Neuronal stem cell (in vitro differentiated cells): ENCODE measurements around the gene SH2D3C.

Experiments
- DNase-seq: peaks from one replicate; pipeline ENCODE4 v3.0.0-alpha.2; 2013; ENCODE audit warnings: low spot score
- H2AFZ ChIP-seq: one replicate; pipeline ENCODE4 v1.6.1; 2013; ENCODE audit warnings: mild to moderate bottlenecking, low read length, inconsistent platforms
- H2AK5ac ChIP-seq: 2 replicates; pipeline ENCODE4 v1.6.1; 2013; ENCODE audit warnings: low read depth, mild to moderate bottlenecking, inconsistent platforms, low read length, moderate library complexity, mixed read lengths
- H2BK120ac ChIP-seq: 2 replicates; pipeline ENCODE4 v1.6.1; 2013; ENCODE audit warnings: low read depth, mild to moderate bottlenecking, inconsistent platforms, low read length, moderate library complexity, mixed read lengths
- H2BK12ac ChIP-seq: one replicate; pipeline ENCODE4 v1.6.1; 2013; ENCODE audit warnings: low read length, inconsistent platforms
- H2BK15ac ChIP-seq: 2 replicates; pipeline ENCODE4 v1.6.1; 2013; ENCODE audit warnings: mild to moderate bottlenecking, low read length, inconsistent platforms, mixed read lengths
- H2BK5ac ChIP-seq: one replicate; pipeline ENCODE4 v1.6.1; 2013; ENCODE audit warnings: inconsistent platforms, mild to moderate bottlenecking, low read length, moderate library complexity
- H3K14ac ChIP-seq: one replicate; pipeline ENCODE4 v1.6.1; 2013; ENCODE audit warnings: low read length, inconsistent platforms
- H3K18ac ChIP-seq: 2 replicates; pipeline ENCODE4 v1.6.1; 2013; ENCODE audit warnings: low read length, inconsistent platforms
- H3K23ac ChIP-seq: 2 replicates; pipeline ENCODE4 v1.6.1; 2013; ENCODE audit warnings: low read depth, mild to moderate bottlenecking, mixed read lengths, low read length, inconsistent platforms; ENCODE audit not compliant: poor library complexity
- H3K27ac ChIP-seq: replicated peaks from 3 replicates; pipeline ENCODE4 v1.5.1; 2013; ENCODE audit warnings: low read length, inconsistent platforms
- H3K27me3 ChIP-seq, 3 experiments: 2 replicates each; pipeline ENCODE4 v1.6.1; 2013; ENCODE audit warnings: low read length in 3 of 3, mild to moderate bottlenecking in 2 of 3, inconsistent platforms in 1 of 3, low read depth in 1 of 3, mixed read lengths in 1 of 3, moderate library complexity in 1 of 3; ENCODE audit not compliant: control insufficient read depth in 3 of 3, insufficient read depth in 3 of 3
- H3K36me3 ChIP-seq, 2 donors: replicated peaks in 1 of 2; 2 replicates each; pipeline ENCODE4 v1.6.1; 2013; ENCODE audit warnings: low read length in 2 of 2; ENCODE audit not compliant: control insufficient read depth in 2 of 2, insufficient read depth in 2 of 2
- H3K4ac ChIP-seq: 2 replicates; pipeline ENCODE4 v1.6.1; 2013; ENCODE audit warnings: inconsistent platforms, mild to moderate bottlenecking, low read length, moderate library complexity
- H3K4me1 ChIP-seq, 2 donors: 1 replicate in 1 of 2; 2 replicates in 1 of 2; pipeline ENCODE4 v1.6.1; 2013; ENCODE audit warnings: low read length in 2 of 2, low read depth in 1 of 2; ENCODE audit not compliant: control insufficient read depth in 2 of 2, insufficient read depth in 1 of 2
- H3K4me2 ChIP-seq: one replicate; pipeline ENCODE4 v1.6.1; 2013; ENCODE audit warnings: mild to moderate bottlenecking, low read length, inconsistent platforms; ENCODE audit not compliant: insufficient read depth, poor library complexity, severe bottlenecking
- H3K4me3 ChIP-seq, 2 donors: 2 replicates each; pipeline ENCODE4 v1.5.1; 2013; ENCODE audit warnings: low read length in 2 of 2, mild to moderate bottlenecking in 2 of 2, inconsistent platforms in 1 of 2, moderate library complexity in 1 of 2
- H3K79me1 ChIP-seq: one replicate; pipeline ENCODE4 v1.6.1; 2013; ENCODE audit warnings: low read depth, mild to moderate bottlenecking, inconsistent platforms, low read length, moderate library complexity
- H3K9ac ChIP-seq: one replicate; pipeline ENCODE4 v1.6.1; 2013; ENCODE audit warnings: mild to moderate bottlenecking, low read depth, low read length, inconsistent platforms; ENCODE audit not compliant: poor library complexity
- H3K9me3 ChIP-seq, 2 donors: replicated peaks in 1 of 2; 2 replicates each; pipeline versions ENCODE3 to v1.6.1; 2013; ENCODE audit warnings: low read length in 2 of 2, mild to moderate bottlenecking in 2 of 2, inconsistent platforms in 1 of 2, low read depth in 1 of 2, mixed read lengths in 1 of 2, moderate library complexity in 1 of 2; ENCODE audit not compliant: control insufficient read depth in 2 of 2, insufficient read depth in 1 of 2
- H4K8ac ChIP-seq: one replicate; pipeline ENCODE4 v1.6.1; 2013; ENCODE audit warnings: low read depth, mild to moderate bottlenecking, inconsistent platforms, low read length, moderate library complexity
- H4K91ac ChIP-seq: one replicate; pipeline ENCODE4 v1.6.1; 2013; ENCODE audit warnings: low read length, low read depth, mild to moderate bottlenecking, inconsistent platforms; ENCODE audit not compliant: poor library complexity
- WGBS, 2 donors: extraction: QIAGEN DNeasy Blood & Tissue Kit; methylation state at CpG; one replicate each; pipeline ENCODE4 v1.1.7; 2013; ENCODE audit warnings: missing lambda C conversion rate in 2 of 2, mixed read lengths in 1 of 2; ENCODE audit not compliant: insufficient read length in 2 of 2, insufficient replicate concordance in 1 of 2; ENCODE audit errors: extremely low coverage in 2 of 2; 5-methylcytosine and 5-hydroxymethylcytosine counted together

SH2D3C gene

DNA sequence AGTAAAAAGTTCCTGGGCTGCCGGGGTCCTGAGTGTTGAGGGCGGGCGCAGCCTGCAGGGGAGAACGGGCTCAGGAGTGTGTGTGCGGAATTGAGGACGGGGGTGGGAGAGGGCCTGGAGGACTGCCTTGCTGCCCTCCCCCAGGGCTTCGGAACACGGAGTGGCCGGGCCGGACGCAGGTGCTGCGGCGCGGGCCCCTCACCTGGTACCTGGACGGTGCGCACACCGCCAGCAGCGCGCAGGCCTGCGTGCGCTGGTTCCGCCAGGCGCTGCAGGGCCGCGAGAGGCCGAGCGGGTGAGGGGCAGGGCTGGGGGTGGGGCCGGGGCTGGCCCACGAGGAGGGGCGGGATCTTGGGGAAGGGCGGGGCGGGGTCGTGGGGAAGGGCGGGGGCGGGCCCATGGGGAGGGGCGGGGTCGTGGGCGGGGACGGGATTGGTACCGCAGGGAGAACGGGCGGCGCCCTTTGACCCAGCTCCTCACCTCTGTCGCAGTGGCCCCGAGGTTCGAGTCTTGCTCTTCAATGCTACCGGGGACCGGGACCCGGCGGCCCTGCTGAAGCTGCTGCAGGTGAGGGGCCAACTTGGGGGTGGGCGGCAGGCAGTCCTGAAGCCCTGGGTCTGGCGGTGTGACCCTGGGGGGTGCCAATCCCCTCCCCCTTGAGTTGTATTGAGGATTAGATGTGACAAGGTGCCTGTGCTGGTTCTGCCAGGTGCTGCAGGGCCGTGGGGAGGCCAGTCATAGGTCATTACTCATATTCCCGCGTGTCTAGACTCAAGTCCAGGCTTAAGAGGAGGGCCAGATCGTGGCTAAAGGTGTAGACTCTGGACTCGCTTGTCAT is 31.3 kb upstream of the SH2D3C start:
- Histone ChIP-seq H2AK5ac (no peak overlapping the region), H4K91ac (no peak overlapping the region), H2BK12ac (no peak overlapping the region), H3K27me3 (no peaks in the 10 kb centered on the region), H3K23ac (peak overlapping the region; percentile 34), H3K4me3 (peak overlapping the region in 1 of 2 donors; percentile 28), H4K8ac (peak overlapping the region; percentile 43), H3K36me3 (peaks cover 34 to 83% of the 10 kb centered on the region in 2 donors), H3K14ac (no peak overlapping the region), H3K9me3 (no peaks in the 10 kb centered on the region), H3K4ac (no peak overlapping the region), H3K27ac (no peak overlapping the region), H3K4me2 (peak overlapping the region; percentile 65), H2BK15ac (peak overlapping the region; percentile 52), H2BK5ac (peak overlapping the region; percentile 1), H3K9ac (peak overlapping the region; percentile 87), H3K4me1 (peaks cover 0 to 11% of the 10 kb centered on the region in 2 donors), H2AFZ (no peak overlapping the region), H3K79me1 (peaks cover 2% of the 10 kb centered on the region), H2BK120ac (no peak overlapping the region), H3K18ac (peak overlapping the region; percentile 70)
- no CpG with 5 or more reads among the region's 57 CpGs for WGBS, 2 donors
- peak; percentile 51 for DNase-seq

DNA sequence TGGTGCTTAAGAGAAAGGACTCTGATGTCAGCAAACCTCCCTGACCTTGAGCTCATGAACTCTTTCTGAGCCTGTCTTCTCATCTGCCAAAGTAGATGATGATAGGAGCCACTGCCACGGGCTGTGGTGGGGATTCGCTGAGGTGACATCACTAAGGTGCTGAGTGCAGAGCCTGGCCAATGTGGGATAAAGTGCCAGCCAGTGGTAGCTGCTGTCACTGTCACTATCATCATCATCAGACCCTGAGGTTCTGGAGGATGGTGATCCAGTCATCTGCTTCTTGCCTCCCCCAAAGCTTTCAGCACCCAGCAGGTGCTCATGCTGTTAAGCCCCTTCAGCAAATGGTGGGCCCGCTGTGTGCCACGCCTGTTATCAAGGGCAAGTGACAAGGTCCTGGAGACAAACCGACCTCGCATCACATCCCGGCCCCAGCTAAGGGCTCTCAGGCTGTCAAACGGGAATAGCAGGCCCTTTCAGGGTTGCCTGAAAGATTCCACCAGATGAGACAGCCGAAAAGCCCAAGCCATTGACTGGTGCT is 30.6 kb upstream of the SH2D3C start:
- no peaks in the 10 kb centered on the region for H3K27me3 ChIP-seq
- H3K23ac ChIP-seq, result peak overlapping the region; percentile 34
- no peak overlapping the region for H3K4me3 ChIP-seq
- no peak for DNase-seq
- no peaks in the 10 kb centered on the region for H3K9me3 ChIP-seq
- H2BK120ac ChIP-seq, result no peak overlapping the region
- no peak overlapping the region for H4K8ac ChIP-seq
- no peak overlapping the region for H3K27ac ChIP-seq
- H2BK5ac ChIP-seq, result no peak overlapping the region
- H2BK12ac ChIP-seq, result no peak overlapping the region
- WGBS, 2 donors, result no CpG with 5 or more reads among the region's 9 CpGs
- peaks cover under 1 to 10% of the 10 kb centered on the region in 2 donors for H3K4me1 ChIP-seq
- peak overlapping the region; percentile 87 for H3K9ac ChIP-seq
- H4K91ac ChIP-seq, result no peak overlapping the region
- H2AFZ ChIP-seq, result no peak overlapping the region
- H2AK5ac ChIP-seq, result no peak overlapping the region
- no peak overlapping the region for H3K4me2 ChIP-seq
- H3K79me1 ChIP-seq, result peaks cover 5% of the 10 kb centered on the region
- no peak overlapping the region for H3K14ac ChIP-seq
- peaks cover 33 to 87% of the 10 kb centered on the region in 2 donors for H3K36me3 ChIP-seq
- H2BK15ac ChIP-seq, result no peak overlapping the region
- H3K18ac ChIP-seq, result peak overlapping the region; percentile 48
- no peak overlapping the region for H3K4ac ChIP-seq

DNA sequence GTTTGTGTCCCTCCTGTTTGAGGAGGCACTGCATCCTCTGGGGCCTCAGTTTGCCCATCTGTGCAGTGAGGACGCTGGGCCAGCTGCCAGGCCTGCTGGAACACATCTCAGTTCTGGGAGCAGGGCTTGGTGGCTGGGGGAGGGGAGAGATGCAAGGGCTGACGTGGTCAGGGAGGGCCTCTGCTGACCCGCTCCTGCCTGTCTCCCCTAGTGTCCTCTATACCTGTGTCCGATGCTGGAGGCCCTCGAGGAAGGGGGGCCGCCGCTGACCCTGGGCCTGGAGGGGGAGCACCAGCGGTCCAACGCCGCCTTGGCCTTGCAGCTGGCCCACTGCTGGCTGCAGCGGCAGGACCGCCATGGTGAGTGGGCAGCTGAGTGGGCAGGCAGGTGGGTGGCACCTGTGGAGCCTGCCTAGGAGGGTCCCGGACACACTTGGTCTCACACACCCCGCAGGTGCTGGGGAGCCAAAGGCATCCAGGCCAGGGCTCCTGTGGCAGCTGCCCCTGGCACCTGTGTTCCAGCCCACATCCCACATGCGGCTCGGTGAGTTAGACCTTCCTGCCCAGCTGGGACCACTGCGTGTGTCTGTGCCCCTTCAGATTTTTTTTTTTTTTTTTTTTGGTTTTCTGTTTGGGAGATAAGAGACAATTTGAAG is 30.0 kb upstream of the SH2D3C start:
- Histone ChIP-seq H3K79me1 (peaks cover 10% of the 10 kb centered on the region), H3K18ac (no peak overlapping the region), H2BK15ac (no peak overlapping the region), H3K36me3 (peaks cover 27 to 83% of the 10 kb centered on the region in 2 donors), H2AK5ac (peak overlapping the region; percentile 39), H2BK120ac (no peak overlapping the region), H3K4me2 (no peak overlapping the region), H2BK5ac (no peak overlapping the region), H3K9me3 (no peaks in the 10 kb centered on the region), H4K91ac (no peak overlapping the region), H3K4me1 (peaks cover 7 to 14% of the 10 kb centered on the region in 2 donors), H3K27me3 (no peaks in the 10 kb centered on the region), H3K23ac (peak overlapping the region; percentile 40), H2AFZ (no peak overlapping the region), H3K4me3 (peak overlapping the region in 1 of 2 donors; percentile 50), H4K8ac (no peak overlapping the region), H3K14ac (no peak overlapping the region), H3K9ac (peak overlapping the region; percentile 47), H3K27ac (no peak overlapping the region), H2BK12ac (no peak overlapping the region), H3K4ac (no peak overlapping the region)
- no peak for DNase-seq
- no CpG with 5 or more reads among the region's 17 CpGs for WGBS, 2 donors

DNA sequence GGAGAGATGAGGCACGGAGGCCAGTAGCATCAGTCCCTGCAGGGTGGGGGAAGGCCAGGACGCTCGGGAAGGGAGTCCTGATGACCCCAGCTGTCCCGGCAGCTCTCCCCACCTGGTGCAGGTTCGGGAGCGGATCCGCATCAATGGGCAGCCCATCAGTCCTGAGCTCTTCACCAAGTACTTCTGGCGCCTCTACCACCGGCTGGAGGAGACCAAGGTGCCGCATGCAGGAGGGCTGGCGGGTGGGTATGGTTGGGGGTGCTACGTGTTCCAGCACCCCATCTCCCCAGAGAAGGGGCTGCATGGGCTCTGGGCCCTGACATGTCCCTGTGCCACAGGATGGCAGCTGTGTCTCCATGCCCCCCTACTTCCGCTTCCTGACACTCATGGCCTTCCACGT is 28.4 kb upstream of the SH2D3C start:
- no peak for DNase-seq

More for the DNA sequence above, 28.4 kb upstream of the SH2D3C start:
- Histone ChIP-seq H3K4me1 (peaks cover 15 to 20% of the 10 kb centered on the region in 2 donors), H2BK15ac (no peak overlapping the region), H4K8ac (no peak overlapping the region), H3K36me3 (peaks cover 20 to 67% of the 10 kb centered on the region in 2 donors), H3K14ac (no peak overlapping the region), H3K9me3 (no peaks in the 10 kb centered on the region), H3K4me2 (no peak overlapping the region), H3K27me3 (no peaks in the 10 kb centered on the region), H2BK5ac (no peak overlapping the region), H2AK5ac (peak overlapping the region; percentile 60), H3K18ac (no peak overlapping the region), H3K9ac (no peak overlapping the region), H2AFZ (no peak overlapping the region), H3K4me3 (no peak overlapping the region), H3K79me1 (peaks cover 13% of the 10 kb centered on the region), H3K27ac (no peak overlapping the region), H2BK120ac (no peak overlapping the region), H3K23ac (no peak overlapping the region), H4K91ac (no peak overlapping the region), H2BK12ac (no peak overlapping the region), H3K4ac (no peak overlapping the region)
- WGBS, 2 donors, result no CpG with 5 or more reads among the region's 14 CpGs
